GM18909 (cell line): ENCODE data around the gene TACC2.
"Not testable (repeated sequence)": the region's sequence is repeated elsewhere in the genome, so short reads cannot be mapped to it uniquely, and the experiment has no call there.

ENCODE experiments used
- ATAC-seq: cut with Tn5 transposase; IDR thresholded peaks from one replicate; pipeline ENCODE4 v1.9.1; 2021; ENCODE audit warnings: mild to moderate bottlenecking; ENCODE audit not compliant: unreplicated experiment, poor library complexity

The TACC2 gene

DNA sequence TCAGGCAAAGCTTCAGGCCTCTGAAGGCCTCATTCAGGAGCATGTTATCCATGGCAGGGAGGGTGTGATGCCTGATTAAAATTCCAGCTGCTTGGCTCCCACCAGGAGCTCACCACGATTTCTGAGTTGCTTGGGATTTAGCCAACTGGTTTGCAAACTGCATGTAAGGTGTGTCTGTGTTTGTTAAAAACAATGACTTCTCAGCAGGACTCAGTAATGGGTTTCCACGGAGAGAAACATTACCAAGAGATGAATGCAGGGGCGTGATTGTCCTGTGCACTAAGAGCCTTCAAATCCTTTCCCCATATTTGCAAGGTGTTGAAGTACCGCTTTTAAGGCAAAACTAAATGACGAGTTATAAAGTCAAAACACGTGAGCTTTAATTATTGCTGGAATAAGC is 193.3 kb downstream of the TACC2 start:
- ATAC-seq = no peak

DNA sequence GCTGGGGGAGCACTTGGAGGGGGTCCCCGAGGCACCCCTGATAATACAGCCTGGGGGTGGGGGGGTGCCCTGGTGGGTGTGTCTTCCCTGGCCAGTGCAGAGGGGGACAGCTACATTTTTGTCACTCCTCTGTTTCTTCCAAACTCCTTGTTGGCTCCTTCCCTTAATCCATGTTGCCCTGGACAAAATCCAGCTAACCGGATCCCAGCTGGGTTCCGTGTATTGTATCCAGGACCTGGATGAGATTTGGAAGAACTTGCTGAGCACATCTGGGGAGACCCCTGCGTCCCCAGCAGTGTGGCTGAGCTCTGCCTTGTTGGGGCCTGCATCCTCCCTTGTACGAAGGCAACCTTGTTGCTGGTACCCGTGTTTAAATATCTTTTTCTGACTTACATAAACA is 195.3 kb downstream of the TACC2 start:
- no peak for ATAC-seq

DNA sequence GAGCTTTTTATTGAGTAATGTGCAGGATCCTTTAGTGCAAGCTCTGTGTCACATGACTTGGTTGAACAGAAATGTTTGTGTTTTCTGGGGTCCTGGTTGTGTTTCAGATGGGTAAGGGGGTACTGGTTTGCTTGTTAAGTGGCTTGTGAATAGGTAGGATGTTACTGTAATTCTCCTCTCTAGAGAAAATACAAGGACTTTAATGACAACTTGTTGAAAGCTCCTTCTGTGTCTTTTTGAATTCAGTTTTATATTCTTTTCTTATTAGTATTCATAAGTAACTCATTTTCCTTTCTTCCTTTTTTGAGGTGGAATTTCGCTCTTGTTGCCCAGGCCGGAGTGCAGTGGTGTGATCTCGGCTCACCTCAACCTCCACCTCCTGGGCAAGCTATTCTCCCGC is 196.7 kb downstream of the TACC2 start:
- no peak for ATAC-seq

DNA sequence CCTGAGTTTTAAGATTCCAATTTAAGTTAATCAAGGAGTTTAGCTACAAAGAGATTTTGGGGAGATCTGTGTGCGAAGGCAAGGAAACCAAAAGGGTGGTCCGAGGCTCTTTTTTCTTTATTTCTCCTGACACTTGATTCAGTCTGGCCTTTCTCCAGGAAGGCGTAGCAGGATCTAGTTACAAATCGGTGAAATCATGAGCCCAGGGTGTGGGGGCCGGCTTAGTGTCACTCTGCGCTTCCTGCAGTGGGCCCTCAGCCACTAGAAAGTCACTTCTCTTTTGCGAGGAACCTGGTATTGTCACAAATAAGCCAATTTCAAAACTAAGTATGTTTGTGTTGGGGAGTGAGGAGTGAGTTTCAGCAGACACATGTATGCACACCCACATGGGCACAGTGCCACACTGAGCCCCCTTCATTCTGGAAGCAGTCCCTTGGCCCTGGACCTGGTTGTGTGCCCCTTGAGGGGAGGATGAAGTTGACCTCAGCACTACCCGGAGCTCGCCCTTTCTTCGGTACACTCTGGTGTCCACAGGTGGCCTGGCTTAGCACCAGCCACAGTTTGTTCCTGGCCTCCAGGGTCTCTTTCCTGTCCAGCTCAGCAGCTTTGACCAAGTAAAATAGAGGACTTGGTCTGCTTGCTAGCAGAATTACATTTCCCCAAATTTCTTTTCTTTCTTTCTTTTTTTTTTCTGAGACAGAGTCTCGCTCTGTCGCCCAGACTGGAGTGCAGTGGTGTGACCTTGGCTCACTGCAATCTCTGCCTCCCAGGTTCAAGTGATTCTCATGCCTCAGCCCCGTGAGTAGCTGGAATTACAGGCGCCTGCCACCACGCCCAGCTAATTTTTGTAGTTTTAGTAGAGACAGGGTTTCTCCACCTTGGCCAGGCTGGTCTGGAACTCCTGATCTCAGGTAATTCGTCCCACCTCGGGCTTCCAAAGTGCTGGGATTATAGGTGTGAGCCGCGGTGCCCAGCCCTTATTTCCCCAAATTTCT is 198.2 kb downstream of the TACC2 start:
- ATAC-seq = no peak

DNA sequence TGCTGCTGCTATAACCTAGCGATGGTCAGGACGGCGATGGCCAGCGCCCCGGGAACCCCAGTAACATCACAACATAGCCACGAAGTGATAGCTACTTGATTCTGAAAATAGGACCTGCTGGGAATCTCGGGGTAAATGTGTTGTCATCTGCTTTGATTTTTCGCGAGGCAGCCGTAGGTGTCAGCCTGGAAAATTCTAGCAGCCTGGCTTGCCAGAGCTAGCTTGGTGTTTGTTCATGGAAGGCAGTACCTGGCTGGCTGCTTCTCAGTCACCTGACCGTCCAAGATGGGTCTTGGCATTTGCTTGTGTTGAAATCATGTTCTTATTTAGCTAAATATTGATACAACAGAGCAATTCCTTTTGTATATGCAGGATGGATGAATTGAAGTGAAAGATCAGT is 199.7 kb downstream of the TACC2 start:
- ATAC-seq = no peak

DNA sequence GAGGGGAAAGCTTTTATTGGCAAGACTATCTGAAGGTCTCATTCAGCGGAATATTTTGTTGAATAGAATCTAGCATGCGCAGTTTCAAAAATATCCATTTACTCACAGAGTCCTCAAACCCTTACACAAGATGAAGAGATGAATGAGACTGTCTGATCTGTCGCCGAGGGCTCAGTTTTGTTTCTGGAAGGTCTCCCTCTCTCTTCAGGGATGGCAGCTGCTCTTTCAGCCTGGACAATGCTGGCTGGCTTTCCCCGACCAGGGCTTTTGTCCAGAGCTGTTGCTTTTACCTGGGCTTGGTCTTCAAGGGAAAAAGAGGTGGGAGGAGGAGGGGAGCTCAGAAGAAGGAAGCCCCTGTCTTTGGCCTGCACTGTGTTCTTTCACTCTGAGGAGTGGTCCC is 200.2 kb downstream of the TACC2 start:
- ATAC-seq = no peak

DNA sequence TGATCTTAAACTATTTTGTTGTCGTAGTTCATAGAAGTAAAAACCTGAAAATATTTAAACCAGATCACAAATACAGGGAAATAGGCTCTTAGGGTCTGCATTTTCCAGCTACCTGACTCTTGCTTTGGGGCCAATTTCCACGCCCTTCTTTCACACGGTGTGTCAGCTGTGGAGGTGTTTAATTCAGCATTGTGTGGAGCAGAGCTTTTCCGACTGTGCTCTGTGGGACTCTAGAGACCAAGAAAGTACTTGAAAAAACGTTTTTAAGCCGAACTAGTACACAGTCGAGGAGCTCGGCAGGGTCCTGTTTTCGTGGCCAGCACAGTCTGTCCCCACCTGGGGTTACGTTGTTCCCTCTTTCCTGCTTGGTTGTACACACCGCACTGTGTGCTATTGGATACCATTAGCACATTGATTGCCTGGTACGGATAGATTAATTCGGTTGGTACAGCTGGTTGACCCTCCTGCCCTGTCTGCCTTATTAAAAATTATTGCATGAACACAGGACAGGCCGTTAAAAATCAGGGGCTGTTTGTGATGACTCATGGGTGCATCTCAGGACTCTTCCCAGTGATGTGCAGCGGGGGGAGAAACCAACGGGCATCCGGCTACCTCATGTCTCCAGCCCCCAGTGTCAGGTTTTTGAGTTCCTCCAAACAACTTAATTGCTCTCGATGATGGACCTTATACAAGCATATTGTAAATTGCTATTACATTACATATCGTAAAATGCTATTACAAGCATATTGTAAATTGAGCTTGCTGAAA is 201.4 kb downstream of the TACC2 start:
- no peak for ATAC-seq

DNA sequence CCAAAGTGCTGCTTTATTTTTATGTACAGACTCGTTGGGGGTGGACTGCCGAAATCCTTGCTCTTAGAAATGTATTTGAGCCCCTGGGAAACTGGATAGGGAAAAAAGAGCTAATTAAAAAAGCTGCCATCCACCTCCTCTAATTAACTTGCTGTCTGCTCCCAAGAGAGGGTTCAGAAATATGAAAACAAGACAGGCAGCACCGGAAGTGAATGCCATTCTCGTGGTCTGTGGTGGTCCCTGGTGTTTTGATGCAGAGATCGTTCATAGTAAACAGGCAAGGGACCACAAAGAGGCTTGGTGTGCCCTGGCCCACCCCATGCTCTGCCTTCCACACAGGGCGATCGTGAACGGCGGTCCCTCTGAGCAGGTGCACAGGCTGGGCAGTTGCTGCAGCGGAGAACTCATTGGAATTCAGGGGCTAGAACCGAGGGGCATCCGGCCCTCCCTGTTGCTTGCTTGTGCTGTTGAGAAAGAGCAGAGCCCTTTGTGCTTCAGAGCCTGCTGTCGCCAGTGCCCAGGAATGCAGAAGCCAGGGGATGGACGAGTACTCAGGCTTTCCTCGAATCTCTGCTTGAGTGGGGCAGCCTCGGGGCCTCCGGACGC is 203.1 kb downstream of the TACC2 start:
- no peak for ATAC-seq

DNA sequence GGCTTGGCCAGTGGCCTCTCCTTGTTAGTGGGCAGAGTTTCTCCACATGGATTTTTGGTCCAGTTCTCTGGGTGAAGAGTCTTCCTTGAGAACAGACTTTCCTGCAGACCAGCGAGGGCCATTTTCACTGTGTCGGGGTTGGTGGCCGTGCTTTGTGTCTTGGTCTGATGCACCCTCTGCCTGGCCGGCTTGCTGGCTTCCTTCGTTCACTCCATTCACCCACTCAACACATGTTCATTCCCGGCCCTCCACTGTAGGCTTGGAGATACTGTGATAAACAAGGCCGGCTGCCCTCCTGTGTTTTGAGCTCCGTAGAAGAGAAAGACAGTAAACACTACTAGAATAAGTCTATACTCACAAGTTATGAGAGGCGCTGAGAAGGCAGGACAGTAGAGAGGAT is 205.3 kb downstream of the TACC2 start:
- ATAC-seq = no peak

DNA sequence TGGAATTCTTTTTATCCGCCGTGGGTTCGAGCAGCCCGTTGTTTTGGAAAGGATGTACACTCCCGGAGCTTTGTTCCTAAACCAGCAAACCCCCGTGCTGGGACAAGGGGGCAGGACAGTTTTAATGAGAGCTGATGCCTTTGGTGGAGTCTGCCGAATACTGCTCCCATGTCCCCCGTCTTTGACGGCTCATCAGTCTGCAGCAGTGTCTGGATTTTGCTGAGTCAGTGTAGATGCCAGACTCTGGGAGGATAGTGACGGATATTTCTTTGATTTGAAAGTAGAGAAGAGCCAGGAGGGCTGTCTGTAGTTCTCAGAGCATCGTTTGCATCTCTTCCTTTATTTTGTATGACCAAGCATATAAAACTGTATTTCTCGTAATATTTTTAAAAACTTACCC is 207.3 kb downstream of the TACC2 start:
- no peak for ATAC-seq

DNA sequence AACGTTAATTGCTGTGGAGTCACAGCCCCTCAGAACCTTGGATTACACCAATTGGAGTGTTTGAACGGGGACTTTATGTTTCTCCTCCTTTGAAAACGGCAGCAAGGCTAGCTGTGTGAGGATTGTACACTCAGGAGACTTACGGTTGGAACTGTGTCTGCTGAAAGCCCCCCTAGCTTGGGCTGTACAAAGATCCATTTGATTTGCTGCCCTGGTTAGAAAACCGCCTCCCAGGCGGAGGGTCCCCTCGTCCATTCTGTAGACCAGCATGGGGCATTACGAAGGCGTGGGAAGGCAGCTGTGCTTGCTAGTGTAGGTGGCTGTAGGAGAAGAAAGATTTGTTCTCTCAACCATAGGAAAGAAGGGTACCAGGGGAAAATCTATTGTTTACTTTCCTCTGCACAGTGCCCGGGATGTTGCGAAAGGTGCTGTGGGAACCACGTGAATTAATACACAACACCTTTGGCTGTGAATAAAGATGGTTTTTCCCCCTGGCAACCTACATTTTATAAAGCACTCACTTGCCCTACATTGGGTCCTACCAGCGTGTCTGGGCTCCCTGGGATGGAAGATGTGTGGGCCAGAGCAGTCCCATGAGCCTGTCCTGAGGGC is 208.8 kb downstream of the TACC2 start:
- no peak for ATAC-seq

DNA sequence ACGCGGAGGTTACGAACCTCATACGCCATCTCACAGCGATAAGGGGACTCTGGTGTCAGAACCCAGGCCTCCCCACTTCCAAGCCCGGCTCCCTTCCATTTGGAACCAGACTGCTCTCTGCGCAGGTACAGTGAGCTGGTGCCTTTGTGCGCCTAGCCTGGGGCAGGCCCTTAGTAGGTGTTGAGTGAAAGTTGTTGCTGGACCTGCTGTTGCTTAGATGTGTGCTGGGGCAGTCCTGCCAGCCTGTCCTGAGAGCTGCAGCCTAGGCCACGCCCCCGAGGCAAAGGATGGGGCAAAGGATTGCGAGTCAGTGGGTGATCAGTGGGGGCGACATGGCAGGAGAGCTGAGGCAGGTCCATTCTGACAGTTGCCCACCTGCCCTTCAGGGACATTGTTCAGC is 209.7 kb downstream of the TACC2 start:
- no peak for ATAC-seq

DNA sequence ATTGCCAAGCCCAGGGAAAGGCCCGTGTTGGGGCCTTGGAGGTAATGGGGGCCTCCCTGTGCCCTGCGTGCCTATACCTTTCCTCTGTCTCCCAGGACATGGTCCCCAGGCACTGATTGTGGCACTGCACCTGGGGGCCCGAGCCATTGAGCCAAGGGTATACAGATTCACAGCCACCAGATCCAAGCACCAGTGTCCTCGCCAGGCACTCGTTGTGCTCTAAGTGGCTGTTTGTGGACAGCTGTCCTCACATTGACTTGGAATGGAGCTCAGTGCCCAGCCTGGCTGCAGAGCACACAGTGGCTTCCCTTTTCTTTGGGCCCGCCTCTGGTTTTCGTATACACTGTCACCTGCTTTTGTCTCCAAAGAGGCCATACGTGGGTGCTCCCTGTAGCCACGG is 210.1 kb downstream of the TACC2 start:
- no peak for ATAC-seq

DNA sequence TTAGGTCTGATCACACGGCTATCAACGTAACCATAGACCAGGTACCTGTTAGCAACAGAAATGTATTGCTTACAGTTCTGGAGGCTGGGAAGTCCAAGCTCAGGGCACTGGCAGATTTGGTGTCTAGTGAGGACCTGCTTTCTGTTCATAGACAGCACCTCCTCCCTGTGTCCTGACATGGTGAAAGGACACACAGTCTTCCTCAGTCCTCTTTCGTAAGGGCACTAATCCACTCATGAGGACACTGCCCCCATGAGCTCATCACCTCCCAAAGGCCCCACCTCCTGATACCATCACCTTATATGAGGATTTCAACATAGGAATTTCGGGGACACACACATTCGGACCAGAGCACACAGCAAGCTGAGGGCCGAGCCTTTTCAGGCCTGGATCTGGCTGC is 210.7 kb downstream of the TACC2 start:
- ATAC-seq = no peak

DNA sequence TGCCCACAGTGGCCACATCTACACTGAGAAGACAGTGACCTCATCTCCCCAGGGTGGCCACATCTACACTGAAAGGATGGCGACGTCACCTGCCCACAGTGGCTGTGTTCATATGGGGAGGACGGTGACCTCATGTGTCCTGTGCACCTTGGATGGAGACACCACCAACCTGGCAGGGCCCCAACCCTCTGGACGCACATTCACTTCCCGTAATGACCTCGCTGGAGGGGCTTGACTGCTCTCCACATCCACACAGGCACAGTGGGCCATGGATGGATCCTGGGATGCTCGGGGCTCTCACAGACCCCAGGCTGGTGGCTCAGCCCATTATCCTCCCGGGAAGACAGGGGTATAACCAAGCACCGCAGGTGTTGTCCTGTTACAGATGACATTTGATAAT is 212.4 kb downstream of the TACC2 start:
- ATAC-seq = no peak

DNA sequence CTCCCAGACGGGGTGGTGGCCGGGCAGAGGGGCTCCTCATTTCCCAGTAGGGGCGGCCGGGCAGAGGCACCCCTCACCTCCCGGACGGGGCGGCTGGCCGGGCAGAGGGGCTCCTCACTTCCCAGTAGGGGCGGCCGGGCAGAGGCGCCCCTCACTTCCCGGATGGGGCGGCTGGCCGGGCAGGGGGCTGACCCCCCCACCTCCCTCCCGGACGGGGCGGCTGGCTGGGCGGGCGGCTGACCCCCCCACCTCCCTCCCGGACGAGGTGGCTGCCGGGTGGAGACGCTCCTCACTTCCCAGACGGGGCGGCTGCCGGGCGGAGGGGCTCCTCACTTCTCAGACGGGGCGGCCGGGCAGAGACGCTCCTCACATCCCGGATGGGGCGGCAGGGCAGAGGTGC is 214.2 kb downstream of the TACC2 start:
- not testable (repeated sequence) for ATAC-seq

DNA sequence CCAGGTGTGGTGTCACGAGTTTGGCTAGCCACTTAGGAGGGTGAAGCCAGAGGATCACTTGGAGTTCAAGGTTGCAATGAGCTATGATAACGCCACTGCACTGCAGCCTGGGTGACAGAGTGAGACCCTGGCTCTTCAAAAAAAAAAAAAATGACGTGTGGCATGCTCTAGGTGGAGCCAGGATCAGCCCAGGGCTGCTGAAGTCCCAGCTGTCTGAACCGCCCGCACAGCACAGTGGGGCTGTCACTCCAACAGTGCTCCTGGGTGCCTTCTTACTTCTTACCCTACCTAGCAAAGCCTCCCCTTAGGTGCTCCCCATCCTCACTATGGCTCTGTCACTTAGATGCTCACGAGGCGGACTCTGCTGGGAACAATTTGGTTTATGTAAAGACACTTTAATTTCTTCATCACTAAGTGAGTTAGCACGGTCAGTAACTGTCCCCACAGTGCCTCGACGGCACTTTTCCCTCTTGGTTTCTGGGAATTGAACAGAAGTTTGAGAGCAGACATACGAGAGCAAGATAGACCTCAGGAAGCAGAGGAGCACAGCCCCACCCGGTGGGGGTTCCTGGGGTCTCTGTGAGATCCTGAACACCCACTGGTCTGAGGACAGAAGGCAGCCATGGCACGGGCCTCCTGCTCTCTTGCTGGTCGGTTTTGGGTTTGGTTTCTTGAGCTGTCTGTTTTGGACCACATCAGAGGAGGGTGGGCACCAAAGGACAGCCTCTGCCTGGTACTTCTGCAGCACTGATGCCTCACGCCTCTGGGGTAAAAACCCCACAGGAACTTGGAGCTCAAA is 215.9 kb downstream of the TACC2 start:
- ATAC-seq = no peak

DNA sequence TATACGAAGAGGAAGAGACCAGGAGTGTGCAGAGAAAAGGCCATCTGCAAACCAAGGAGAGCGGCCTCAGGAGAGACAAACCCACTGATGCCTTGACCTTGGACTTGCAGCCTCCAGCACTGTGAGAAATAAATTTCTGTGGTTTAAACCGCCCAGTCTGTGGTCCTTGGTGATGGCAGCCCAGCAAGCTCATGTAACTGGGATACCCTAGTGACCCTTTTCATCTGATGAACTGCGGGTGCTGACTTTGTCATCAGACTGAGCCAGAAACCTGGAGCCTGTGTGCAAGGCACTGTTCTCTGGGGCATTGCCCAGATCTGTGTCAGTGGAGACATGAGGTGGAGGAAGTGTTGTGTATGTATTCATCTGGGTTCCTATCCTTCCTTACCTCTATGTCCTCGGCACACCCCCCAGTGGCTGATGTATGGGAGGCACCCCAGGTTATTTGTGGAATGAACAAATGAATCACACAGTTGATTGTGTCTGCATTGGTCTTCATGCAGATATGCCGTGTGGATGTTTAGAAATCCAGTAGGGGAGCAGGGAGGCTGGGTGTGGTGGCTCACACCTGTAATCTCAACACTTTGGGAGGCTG is 217.6 kb downstream of the TACC2 start:
- no peak for ATAC-seq

DNA sequence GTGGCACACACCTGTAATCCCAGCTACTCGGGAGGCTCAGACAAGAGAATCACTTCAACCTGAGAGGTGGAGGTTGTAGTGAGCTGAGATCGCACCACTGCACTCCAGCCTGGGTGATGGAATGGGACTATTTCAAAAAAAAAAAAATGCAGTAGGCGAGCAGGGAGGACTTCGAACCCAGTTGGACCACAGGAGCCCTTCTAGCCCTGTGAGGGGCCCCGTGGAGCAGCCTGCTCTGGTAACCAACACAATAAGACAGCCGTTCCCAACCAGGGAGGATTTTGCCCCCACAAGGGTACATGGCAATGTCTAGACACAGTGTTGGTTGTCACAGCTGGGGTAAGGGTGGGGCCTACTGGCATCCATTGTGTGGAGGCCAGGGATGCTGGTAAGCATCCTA is 218.2 kb downstream of the TACC2 start:
- ATAC-seq = no peak

DNA sequence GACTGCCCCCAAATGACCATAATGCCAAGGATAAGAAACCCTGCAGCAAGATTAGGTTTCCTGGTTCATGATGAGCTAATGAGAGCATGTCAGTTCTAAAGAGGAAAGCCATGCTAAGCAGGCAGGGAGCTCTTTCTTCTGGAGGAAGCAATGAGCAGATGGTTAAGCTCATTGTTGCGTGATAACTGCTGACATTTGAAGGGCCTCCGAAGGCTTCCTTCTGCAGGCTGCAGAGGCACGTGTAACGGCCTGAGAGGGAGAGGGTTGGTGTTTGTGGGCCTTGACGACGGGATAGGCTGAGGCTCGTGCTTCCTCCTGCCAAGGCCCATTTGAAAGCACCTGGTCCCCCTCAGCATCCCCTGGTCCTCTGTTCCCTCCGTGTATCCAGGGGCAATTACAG is 218.6 kb downstream of the TACC2 start:
- no peak for ATAC-seq
